ENCODE measurements around the gene PLA2G3. TPM values are rescaled to one million over a fixed set of nuclear protein-coding genes. Genes with fewer than 3 reads are reported as not detected.
A peak's percentile ranks its signal among the peaks of the same experiment; 100 is the strongest.

Gene PLA2G3
- total and polyA plus RNA-seq, 2 donors, result not detected

DNA sequence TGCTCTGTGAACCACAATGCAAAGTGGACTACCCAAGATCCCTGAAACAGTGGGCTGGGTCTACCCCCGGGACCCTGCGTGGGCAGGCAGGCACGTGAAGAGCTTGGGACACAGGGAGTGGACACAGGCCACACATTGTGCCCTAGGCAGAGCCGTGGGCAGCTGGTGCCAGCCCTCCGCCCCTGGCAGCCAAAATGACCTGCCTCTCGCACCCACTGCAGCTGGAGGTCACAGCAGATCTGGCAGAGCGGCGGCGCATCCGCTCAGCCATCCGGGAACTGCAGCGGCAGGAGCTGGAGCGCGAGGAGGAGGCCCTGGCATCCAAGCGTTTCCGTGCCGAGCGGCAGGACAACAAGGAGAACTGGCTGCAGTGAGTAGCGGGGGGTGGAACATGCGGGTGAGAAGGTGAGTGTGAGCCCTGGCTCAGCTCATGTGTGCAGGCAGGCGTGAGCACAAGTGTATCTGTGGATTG is 52.5 kb downstream of the PLA2G3 start:
- Histone ChIP-seq H3K4me1 (ENCODE audit: insufficient read depth) (no peaks in the 10 kb centered on the region), H3K36me3 (ENCODE audit: insufficient read depth) (no peaks in the 10 kb centered on the region)
- WGBS, result 73% methylated on average over 21 of the region's 21 CpGs

DNA sequence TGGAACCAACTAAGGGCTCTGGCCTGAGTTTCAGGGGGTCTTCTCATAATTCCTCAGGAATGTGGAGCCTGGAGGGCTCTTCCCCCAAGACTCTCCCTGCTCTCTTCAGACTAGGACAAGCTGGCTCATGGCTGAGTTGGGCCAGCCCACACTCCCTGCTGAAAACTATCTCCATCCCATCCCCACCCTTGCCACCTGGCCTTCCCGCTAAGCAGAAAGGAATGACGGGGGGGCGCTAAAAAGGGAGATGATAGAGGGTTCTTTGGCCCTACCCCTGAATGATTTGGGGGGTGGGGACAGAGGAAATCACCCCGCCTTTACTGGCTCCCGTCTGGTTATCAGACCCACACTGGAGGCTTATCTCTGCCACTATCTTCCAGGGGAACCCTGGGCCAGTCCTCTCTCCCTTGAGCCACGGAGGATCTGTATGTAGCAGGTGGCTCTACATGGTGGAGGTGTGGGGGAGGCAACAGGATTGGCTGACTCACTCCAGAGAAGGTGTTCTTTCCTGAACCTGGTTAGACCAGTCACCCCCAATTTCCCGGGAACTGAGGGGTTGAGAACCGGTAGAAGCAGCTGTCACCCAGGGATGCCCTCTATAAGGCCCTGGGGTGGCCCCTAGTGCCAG is 53.5 kb downstream of the PLA2G3 start:
- Histone ChIP-seq H3K4me1 (ENCODE audit: insufficient read depth) (no peaks in the 10 kb centered on the region), H3K36me3 (ENCODE audit: insufficient read depth) (no peaks in the 10 kb centered on the region), H3K27ac (ENCODE audit: low read depth) (no peak overlapping the region), H3K4me3 (ENCODE audit: low read depth, low read length) (no peak overlapping the region)
- no peak for DNase-seq (ENCODE audit: extremely low spot score)
- 44% methylated on average over 8 of the region's 8 CpGs for WGBS

More for the DNA sequence above, 52.5 kb downstream of the PLA2G3 start:
- no peak overlapping the region for H3K27ac ChIP-seq (ENCODE audit: low read depth)
- H3K4me3 ChIP-seq (ENCODE audit: low read depth, low read length), result no peak overlapping the region
- no peak for DNase-seq (ENCODE audit: extremely low spot score)

GRCh38 chr22:31085928-31086327 is 54.4 kb downstream of the PLA2G3 start:
- Histone ChIP-seq H3K4me1 (ENCODE audit: insufficient read depth) (no peaks in the 10 kb centered on the region), H3K4me3 (ENCODE audit: low read depth, low read length) (no peak overlapping the region), H3K27ac (ENCODE audit: low read depth) (no peak overlapping the region), H3K36me3 (ENCODE audit: insufficient read depth) (no peaks in the 10 kb centered on the region)
- 59% methylated on average over 3 of the region's 3 CpGs for WGBS
- DNase-seq (ENCODE audit: extremely low spot score), result no peak

DNA sequence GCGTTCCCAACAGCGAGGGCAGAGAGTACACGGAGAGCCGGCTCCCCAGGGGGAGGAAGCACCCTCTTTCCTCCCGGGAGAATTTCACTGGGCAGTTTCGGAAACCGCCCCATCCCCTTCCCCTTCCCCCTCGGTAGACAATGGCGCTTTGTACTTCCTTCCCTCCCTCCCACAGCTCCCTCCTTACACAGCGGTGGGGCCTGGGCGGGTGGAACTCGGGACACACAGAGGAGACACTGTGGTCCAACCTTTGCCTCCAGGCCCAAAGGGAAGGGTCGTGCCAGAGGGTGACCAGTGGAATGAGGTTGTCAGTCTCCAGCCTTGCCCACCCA is 54.8 kb downstream of the PLA2G3 start:
- Histone ChIP-seq H3K27ac (ENCODE audit: low read depth) (peak overlapping the region; percentile 83), H3K4me1 (ENCODE audit: insufficient read depth) (no peaks in the 10 kb centered on the region), H3K36me3 (ENCODE audit: insufficient read depth) (no peaks in the 10 kb centered on the region), H3K4me3 (ENCODE audit: low read depth, low read length) (peak overlapping the region; percentile 49)
- WGBS, result 10% methylated on average over 13 of the region's 13 CpGs
- DNase-seq (ENCODE audit: extremely low spot score), result no peak

DNA sequence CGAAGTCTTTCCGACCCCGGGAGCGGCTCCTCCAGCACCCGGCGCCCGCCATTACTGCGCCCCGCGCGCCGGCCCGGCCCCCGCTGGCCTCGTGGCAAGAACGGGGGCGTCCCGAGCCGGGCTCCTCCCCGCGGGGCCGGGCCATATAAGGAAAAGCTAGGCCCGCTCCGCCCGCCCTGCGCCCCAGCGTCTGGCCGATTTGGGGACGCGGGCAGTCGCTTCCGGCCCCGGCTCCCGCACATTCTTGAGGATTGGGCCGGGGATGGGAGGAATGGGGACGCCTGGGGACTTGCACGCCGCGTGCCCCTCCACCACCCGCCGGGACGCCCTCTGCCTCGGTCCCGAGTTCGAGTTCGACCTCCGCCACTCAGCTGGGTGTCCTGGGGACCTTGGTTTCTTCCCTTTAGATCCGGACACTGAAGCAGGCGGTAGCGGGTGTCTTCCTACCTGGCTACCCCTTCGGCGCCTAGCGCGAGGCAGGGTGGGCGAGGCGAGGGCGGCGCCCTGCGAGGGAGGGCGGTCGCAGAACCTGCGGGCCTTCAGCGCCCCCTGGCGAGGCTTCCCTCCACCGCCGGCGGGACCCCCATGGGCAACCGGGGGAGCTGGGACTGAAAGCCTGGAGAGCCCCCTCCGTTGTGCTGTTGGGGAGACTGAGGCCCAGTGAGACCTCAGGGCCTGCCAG is 55.4 kb downstream of the PLA2G3 start:
- Histone ChIP-seq H3K36me3 (ENCODE audit: insufficient read depth) (no peaks in the 10 kb centered on the region), H3K4me1 (ENCODE audit: insufficient read depth) (no peaks in the 10 kb centered on the region), H3K4me3 (ENCODE audit: low read depth, low read length) (peak overlapping the region; percentile 49), H3K27ac (ENCODE audit: low read depth) (peak overlapping the region; percentile 83)
- under 1% methylated on average over 69 of the region's 69 CpGs for WGBS
- no peak for DNase-seq (ENCODE audit: extremely low spot score)

Small RNA genes lying within 50 kb of the gene (small RNA-seq; reads per million reads assigned to genes)
- 0.68 reads per million, percentile 61 among the genes with 10 or more reads in this experiment for gene MIR3928

Other genes with a start within 250 kb of the PLA2G3 start
- 18.1 TPM for gene MORC2, start 171.7 kb downstream of the PLA2G3 start, total RNA-seq
- gene MORC2, start 171.7 kb downstream of the PLA2G3 start, polyA plus RNA-seq, result 21.7 TPM
- 120 TPM for gene TUG1, start 171.2 kb downstream of the PLA2G3 start, total RNA-seq
- gene TUG1, start 171.2 kb downstream of the PLA2G3 start, polyA plus RNA-seq, result 48.7 TPM
- 149 TPM for gene SMTN, start 59.2 kb downstream of the PLA2G3 start, total RNA-seq
- gene SMTN, start 59.2 kb downstream of the PLA2G3 start, polyA plus RNA-seq, result 1,750 TPM
- gene SELENOM, start 32.9 kb downstream of the PLA2G3 start, total RNA-seq, result 113 TPM
- 1,134 TPM for gene SELENOM, start 32.9 kb downstream of the PLA2G3 start, polyA plus RNA-seq
- gene INPP5J, start 17.5 kb downstream of the PLA2G3 start, total RNA-seq, result 0.32 TPM
- 1.5 TPM for gene INPP5J, start 17.5 kb downstream of the PLA2G3 start, polyA plus RNA-seq
- gene RNF185, start 19.7 kb upstream of the PLA2G3 start, total RNA-seq, result 23.3 TPM
- 31.1 TPM for gene RNF185, start 19.7 kb upstream of the PLA2G3 start, polyA plus RNA-seq
- 31.5 TPM for gene LIMK2, start 71.8 kb upstream of the PLA2G3 start, total RNA-seq
- gene LIMK2, start 71.8 kb upstream of the PLA2G3 start, polyA plus RNA-seq, result 16.3 TPM
- 19.5 TPM for gene PIK3IP1, start 152.0 kb upstream of the PLA2G3 start, total RNA-seq
- gene PIK3IP1, start 152.0 kb upstream of the PLA2G3 start, polyA plus RNA-seq, result 29.2 TPM
- gene PATZ1, start 205.8 kb upstream of the PLA2G3 start, total RNA-seq, result 17.6 TPM
- 25.6 TPM for gene PATZ1, start 205.8 kb upstream of the PLA2G3 start, polyA plus RNA-seq